ENCODE results near the gene ACBD4.

The ACBD4 gene

DNA sequence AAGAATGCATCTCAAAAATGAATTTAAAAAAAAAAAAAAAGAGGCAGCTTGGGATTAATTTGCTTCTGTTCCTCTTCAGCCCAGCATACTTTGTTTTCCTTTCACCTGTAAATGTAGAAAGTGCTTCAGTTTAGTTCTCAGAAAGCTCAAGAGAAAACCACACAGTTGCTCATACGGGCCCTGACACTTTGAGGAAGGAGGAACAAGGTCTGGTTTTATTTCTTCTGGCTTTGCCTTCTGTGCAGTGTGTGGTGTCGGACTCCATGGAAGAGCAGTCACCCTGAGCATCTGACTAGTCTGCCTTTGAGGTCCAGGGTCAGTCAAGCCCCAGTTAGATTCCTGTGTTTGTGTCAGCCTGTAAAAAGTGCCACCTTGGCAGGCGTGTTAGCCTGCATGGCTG lies 46.7 kb upstream of the ACBD4 start:
- no peak for DNase-seq (ENCODE audit: extremely low read depth, insufficient read length)
- no peaks in the 10 kb centered on the region for H3K27me3 ChIP-seq (replicated peaks; ENCODE audit: control insufficient read depth, insufficient read depth, low read length)
- no peak overlapping the region for H3K4me3 ChIP-seq (replicated peaks; ENCODE audit: low read depth, low read length)
- H3K36me3 ChIP-seq (ENCODE audit: control insufficient read depth, insufficient read depth, low read length): peaks cover 34% of the 10 kb centered on the region
- TF ChIP-seq, protein P1, sequence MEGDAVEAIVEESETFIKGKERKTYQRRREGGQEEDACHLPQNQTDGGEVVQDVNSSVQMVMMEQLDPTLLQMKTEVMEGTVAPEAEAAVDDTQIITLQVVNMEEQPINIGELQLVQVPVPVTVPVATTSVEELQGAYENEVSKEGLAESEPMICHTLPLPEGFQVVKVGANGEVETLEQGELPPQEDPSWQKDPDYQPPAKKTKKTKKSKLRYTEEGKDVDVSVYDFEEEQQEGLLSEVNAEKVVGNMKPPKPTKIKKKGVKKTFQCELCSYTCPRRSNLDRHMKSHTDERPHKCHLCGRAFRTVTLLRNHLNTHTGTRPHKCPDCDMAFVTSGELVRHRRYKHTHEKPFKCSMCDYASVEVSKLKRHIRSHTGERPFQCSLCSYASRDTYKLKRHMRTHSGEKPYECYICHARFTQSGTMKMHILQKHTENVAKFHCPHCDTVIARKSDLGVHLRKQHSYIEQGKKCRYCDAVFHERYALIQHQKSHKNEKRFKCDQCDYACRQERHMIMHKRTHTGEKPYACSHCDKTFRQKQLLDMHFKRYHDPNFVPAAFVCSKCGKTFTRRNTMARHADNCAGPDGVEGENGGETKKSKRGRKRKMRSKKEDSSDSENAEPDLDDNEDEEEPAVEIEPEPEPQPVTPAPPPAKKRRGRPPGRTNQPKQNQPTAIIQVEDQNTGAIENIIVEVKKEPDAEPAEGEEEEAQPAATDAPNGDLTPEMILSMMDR (IDR thresholded peaks at IDR 0.05; ENCODE audit: insufficient read depth, low read length, poor library complexity, severe bottlenecking): no peak

DNA sequence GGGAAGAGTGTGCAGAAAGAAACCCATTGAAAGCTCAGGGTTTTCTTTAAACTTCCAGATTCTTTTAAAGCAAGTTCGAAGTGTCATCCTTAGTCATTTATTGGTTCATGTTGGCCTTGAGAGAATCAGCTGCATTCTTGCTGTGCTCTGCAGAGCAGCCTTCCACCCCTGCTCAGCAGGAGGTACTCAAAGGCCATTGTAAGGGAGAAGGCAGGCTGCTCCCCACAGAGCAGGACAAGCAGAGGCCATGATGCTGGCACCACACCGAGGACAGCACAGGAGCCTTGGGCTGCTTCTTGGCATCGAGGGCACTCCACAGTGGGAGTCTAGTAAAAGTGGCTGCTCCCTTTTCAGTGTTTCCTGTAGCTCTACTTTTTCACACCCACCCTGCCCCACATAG lies 44.8 kb upstream of the ACBD4 start:
- TF ChIP-seq, protein P1 (IDR thresholded peaks at IDR 0.05; ENCODE audit: insufficient read depth, low read length, poor library complexity, severe bottlenecking): no peak
- DNase-seq (ENCODE audit: extremely low read depth, insufficient read length): no peak
- Histone ChIP-seq H3K4me3 (replicated peaks; ENCODE audit: low read depth, low read length) (no peak overlapping the region), H3K36me3 (ENCODE audit: control insufficient read depth, insufficient read depth, low read length) (peaks cover 34% of the 10 kb centered on the region), H3K27me3 (replicated peaks; ENCODE audit: control insufficient read depth, insufficient read depth, low read length) (no peaks in the 10 kb centered on the region)

DNA sequence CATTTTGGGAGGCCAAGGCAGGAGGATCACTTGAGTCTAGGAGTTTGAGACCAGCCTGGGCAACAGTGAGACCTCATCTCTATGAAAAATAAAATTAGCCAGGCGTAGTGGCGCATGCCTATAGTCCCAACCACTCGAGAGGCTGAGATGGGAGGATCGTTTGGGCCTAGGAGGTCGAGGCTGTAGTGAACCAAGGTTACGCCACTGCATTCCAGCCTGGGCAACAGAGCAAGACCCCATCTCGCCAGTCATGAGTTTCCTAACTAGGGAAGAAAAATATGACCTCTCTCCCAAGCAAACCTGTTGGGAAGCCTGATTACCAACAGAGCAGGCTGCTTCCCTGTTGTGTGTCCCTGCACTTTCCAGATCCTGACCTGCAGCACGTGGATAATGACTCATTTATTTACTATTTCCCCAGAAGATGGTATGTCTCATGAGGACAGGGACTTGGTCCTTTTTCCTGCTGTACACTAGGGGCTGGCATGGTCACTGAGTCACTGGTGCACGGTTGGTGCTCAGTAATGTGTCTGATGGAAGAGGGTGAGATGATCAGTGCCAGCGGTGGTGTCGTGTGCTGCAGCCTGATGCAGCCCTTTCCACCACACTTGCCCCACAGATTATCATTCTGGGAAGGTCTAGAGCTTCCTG lies 43.6 kb upstream of the ACBD4 start:
- no peak overlapping the region for H3K4me3 ChIP-seq (replicated peaks; ENCODE audit: low read depth, low read length)
- DNase-seq (ENCODE audit: extremely low read depth, insufficient read length): no peak
- TF ChIP-seq, protein P1 (IDR thresholded peaks at IDR 0.05; ENCODE audit: insufficient read depth, low read length, poor library complexity, severe bottlenecking): no peak
- peaks cover 37% of the 10 kb centered on the region for H3K36me3 ChIP-seq (ENCODE audit: control insufficient read depth, insufficient read depth, low read length)
- H3K27me3 ChIP-seq (replicated peaks; ENCODE audit: control insufficient read depth, insufficient read depth, low read length): no peaks in the 10 kb centered on the region

DNA sequence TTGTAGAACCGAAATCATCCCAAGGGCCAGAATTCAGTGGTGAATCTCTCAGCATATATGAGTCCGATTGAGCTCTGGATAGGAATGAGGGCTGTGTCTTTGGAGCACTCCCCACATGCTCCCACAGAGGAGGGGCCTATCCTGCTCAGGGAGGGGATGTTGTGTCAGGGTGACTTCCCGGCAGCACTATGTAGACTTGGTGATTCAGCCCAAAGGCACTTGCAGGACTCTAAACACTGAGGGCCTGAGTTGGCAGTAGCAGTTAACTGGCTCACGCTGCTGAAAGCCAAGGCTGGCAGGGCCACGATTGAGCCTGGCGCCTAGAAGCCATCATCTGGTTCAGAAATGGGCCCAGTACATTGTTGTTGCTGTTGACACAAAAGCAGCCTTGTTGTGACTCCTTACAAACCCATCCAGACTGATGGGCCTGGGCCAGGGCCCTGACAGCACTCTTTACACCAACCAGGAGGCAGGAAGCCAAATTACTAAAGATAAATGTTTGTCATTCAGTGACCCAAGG lies 42.5 kb upstream of the ACBD4 start:
- no peaks in the 10 kb centered on the region for H3K27me3 ChIP-seq (replicated peaks; ENCODE audit: control insufficient read depth, insufficient read depth, low read length)
- H3K4me3 ChIP-seq (replicated peaks; ENCODE audit: low read depth, low read length): no peak overlapping the region
- TF ChIP-seq, protein P1 (IDR thresholded peaks at IDR 0.05; ENCODE audit: insufficient read depth, low read length, poor library complexity, severe bottlenecking): no peak
- no peak for DNase-seq (ENCODE audit: extremely low read depth, insufficient read length)
- H3K36me3 ChIP-seq (ENCODE audit: control insufficient read depth, insufficient read depth, low read length): peaks cover 43% of the 10 kb centered on the region

DNA sequence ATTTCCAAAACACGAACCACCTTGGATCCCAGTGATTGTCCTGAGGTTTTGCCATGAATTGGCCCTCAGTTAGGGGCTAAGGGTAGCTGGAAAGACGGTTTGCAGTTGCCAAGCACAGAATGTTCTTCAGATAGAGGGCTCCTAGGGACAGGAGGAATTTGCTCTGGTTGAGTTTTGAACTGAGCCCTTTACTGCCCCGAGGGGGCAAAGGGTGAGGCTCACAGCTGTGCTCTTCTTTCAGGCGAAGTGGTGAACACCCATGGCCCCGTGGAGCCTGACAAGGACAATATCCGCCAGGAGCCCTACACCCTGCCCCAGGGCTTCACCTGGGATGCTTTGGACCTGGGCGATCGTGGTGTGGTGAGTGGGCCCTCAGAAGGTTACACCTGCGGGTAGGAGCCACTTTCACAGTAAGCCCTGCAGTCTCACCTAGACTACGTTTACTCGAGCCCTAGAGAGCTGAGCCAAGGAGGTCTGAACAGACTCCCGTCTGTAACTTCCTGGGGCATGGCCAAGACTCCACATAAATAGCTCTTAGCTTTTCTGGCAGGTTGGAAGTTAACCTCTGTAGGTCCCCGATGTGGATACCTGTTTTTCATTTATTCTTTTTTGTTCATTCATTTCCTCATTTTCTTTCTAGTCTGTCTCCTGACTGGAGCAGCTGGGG lies 41.9 kb upstream of the ACBD4 start:
- Histone ChIP-seq H3K27me3 (replicated peaks; ENCODE audit: control insufficient read depth, insufficient read depth, low read length) (no peaks in the 10 kb centered on the region), H3K36me3 (ENCODE audit: control insufficient read depth, insufficient read depth, low read length) (peaks cover 46% of the 10 kb centered on the region), H3K4me3 (replicated peaks; ENCODE audit: low read depth, low read length) (no peak overlapping the region)
- TF ChIP-seq, protein P1 (IDR thresholded peaks at IDR 0.05; ENCODE audit: insufficient read depth, low read length, poor library complexity, severe bottlenecking): no peak
- no peak for DNase-seq (ENCODE audit: extremely low read depth, insufficient read length)
